SK-N-MC (cell line): ENCODE data around the gene RAET1G.
"Not testable (repeated sequence)": the region's sequence is repeated elsewhere in the genome, so short reads cannot be mapped to it uniquely, and the experiment has no call there.

Source experiments
- FOXP2 ChIP-seq: optimal IDR thresholded peaks from 2 replicates; pipeline ENCODE3; 2011; ENCODE audit warnings: mild to moderate bottlenecking, moderate library complexity; ENCODE audit not compliant: insufficient read depth; ENCODE audit errors: extremely low read length, control extremely low read depth
- POLR2AphosphoS5 ChIP-seq: IDR thresholded peaks from 2 replicates; pipeline ENCODE4 v1.6.1; 2012; ENCODE audit warnings: mild to moderate bottlenecking, low read depth, low read length, borderline replicate concordance

GRCh38 chr6:149953390-149953789 lies 30.5 kb upstream of the RAET1G start:
- not testable (repeated sequence) for TF ChIP-seq POLR2AphosphoS5, FOXP2
